ENCODE data around the gene ISLR.

DNA sequence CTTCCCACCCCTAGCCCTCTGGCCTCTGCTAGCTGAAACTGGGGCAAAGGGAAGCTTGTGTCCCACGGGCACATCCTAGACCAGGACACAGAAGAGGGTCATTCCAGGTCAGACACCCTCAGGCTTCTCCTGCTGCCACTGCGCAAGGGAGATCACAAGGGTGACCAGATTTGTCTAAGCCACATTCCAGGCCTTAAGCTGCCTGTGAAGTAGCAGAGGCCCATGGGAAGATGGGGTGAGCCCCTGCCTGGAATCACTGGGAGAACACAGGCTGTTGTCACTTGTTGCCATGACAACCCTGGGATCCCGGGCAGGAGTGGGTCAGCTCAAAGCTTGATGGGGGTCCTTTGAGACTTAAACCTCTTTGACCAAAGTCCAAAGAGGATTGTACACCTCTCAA is 18.3 kb downstream of the ISLR start:
- TF ChIP-seq ZNF717 (CRISPR knock-in tag; IDR thresholded peaks at IDR 0.05): no peak
- TF ChIP-seq, protein P1, sequence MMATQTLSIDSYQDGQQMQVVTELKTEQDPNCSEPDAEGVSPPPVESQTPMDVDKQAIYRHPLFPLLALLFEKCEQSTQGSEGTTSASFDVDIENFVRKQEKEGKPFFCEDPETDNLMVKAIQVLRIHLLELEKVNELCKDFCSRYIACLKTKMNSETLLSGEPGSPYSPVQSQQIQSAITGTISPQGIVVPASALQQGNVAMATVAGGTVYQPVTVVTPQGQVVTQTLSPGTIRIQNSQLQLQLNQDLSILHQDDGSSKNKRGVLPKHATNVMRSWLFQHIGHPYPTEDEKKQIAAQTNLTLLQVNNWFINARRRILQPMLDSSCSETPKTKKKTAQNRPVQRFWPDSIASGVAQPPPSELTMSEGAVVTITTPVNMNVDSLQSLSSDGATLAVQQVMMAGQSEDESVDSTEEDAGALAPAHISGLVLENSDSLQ (IDR thresholded peaks at IDR 0.05): no peak
- TF ChIP-seq GABPB1 (CRISPR knock-in tag; IDR thresholded peaks at IDR 0.05): no peak
- TF ChIP-seq, protein P2, sequence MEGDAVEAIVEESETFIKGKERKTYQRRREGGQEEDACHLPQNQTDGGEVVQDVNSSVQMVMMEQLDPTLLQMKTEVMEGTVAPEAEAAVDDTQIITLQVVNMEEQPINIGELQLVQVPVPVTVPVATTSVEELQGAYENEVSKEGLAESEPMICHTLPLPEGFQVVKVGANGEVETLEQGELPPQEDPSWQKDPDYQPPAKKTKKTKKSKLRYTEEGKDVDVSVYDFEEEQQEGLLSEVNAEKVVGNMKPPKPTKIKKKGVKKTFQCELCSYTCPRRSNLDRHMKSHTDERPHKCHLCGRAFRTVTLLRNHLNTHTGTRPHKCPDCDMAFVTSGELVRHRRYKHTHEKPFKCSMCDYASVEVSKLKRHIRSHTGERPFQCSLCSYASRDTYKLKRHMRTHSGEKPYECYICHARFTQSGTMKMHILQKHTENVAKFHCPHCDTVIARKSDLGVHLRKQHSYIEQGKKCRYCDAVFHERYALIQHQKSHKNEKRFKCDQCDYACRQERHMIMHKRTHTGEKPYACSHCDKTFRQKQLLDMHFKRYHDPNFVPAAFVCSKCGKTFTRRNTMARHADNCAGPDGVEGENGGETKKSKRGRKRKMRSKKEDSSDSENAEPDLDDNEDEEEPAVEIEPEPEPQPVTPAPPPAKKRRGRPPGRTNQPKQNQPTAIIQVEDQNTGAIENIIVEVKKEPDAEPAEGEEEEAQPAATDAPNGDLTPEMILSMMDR (IDR thresholded peaks at IDR 0.05 in 2 of 3, conservative IDR thresholded peaks at IDR 0.05 in 1 of 3; ENCODE audit: insufficient read depth in 2 of 3, low read depth in 1 of 3, low read length in 3 of 3): no peak
- no peak for TF ChIP-seq JUN (IDR thresholded peaks at IDR 0.05; ENCODE audit: borderline replicate concordance, low read depth, low read length)
- TF ChIP-seq JUN (CRISPR knock-in tag; IDR thresholded peaks at IDR 0.05; ENCODE audit: borderline replicate concordance): no peak
- no peak for TF ChIP-seq CHD1 (IDR thresholded peaks at IDR 0.05; ENCODE audit: low read length)
- TF ChIP-seq, protein P3, sequence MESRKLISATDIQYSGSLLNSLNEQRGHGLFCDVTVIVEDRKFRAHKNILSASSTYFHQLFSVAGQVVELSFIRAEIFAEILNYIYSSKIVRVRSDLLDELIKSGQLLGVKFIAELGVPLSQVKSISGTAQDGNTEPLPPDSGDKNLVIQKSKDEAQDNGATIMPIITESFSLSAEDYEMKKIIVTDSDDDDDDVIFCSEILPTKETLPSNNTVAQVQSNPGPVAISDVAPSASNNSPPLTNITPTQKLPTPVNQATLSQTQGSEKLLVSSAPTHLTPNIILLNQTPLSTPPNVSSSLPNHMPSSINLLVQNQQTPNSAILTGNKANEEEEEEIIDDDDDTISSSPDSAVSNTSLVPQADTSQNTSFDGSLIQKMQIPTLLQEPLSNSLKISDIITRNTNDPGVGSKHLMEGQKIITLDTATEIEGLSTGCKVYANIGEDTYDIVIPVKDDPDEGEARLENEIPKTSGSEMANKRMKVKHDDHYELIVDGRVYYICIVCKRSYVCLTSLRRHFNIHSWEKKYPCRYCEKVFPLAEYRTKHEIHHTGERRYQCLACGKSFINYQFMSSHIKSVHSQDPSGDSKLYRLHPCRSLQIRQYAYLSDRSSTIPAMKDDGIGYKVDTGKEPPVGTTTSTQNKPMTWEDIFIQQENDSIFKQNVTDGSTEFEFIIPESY (CRISPR knock-in tag; IDR thresholded peaks at IDR 0.05): no peak
- no peak for TF ChIP-seq ZFP1 (CRISPR knock-in tag; IDR thresholded peaks at IDR 0.05)
- no peak for TF ChIP-seq SP2 (IDR thresholded peaks at IDR 0.05; ENCODE audit: extremely low read depth, low read depth, low read length, poor library complexity, severe bottlenecking)
- TF ChIP-seq DDX20 (tag; IDR thresholded peaks at IDR 0.05; ENCODE audit: low read depth): no peak
- no peak for TF ChIP-seq ZEB2 (IDR thresholded peaks at IDR 0.05)
